ENCODE data around the gene UGT2A1. TPM values are rescaled to one million over a fixed set of nuclear protein-coding genes. Genes with fewer than 3 reads are reported as not detected.

The UGT2A1 gene
- total and polyA plus RNA-seq, 5 donors from 2014 or later = 0.09 TPM; not detected in 4

- Mint-ChIP-seq H3K27me3 (no peaks in the 10 kb centered on the region), H3K9me3 (peaks cover 0 to 1% (median 0%) of the 10 kb centered on the region in 7 donors), H3K27ac (no peak overlapping the region), H3K36me3 (no peaks in the 10 kb centered on the region), H3K4me1 (no peaks in the 10 kb centered on the region), H3K4me3 (no peak overlapping the region)
- H3K4me3 ChIP-seq (ENCODE audit: low read depth, low read length) = no peak overlapping the region
- no peaks in the 10 kb centered on the region for H3K27me3 ChIP-seq (ENCODE audit: control insufficient read depth, insufficient read depth, low read length)
- no peaks in the 10 kb centered on the region for H3K9me3 ChIP-seq (ENCODE audit: control insufficient read depth in 2 of 2, low read length in 2 of 2)
- no peaks in the 10 kb centered on the region for H3K36me3 ChIP-seq (ENCODE audit: control insufficient read depth, insufficient read depth, low read length)
- H3K27ac ChIP-seq (ENCODE audit: insufficient read depth, low read length, poor library complexity, severe bottlenecking) = no peak overlapping the region
- ATAC-seq (ENCODE audit: low read depth in 2 of 2) (no peak), DNase-seq (no peak)
- H3K4me1 ChIP-seq (ENCODE audit: control insufficient read depth, insufficient read depth, low read length, poor library complexity, severe bottlenecking) = no peaks in the 10 kb centered on the region
These were observed 68.9 kb downstream of the UGT2A1 start for GRCh38 chr4:69584135-69584534.

DNA sequence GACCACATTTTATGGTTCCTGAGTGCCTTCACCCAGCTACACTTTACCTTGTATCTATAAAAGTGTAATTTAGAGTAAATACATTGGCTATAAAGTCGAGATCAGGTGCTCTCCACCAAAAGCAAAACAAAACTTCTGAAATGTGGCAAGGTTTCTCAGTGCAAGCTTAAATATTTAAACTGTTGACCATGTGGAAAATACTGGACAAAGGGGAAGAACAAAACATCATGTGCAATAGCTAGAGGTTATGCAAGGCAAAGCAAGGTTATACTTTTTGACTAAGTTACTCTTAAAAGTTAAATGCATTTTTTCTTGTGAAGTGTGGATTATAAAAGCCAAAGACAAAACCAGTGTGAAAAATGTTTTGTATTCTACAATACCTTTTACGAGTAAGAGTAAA, 69.5 kb downstream of the UGT2A1 start:
- Mint-ChIP-seq H3K4me3 (no peak overlapping the region), H3K9me3 (peaks cover 0 to 1% (median 0%) of the 10 kb centered on the region in 7 donors), H3K27ac (no peak overlapping the region), H3K27me3 (no peaks in the 10 kb centered on the region), H3K36me3 (no peaks in the 10 kb centered on the region), H3K4me1 (no peaks in the 10 kb centered on the region)
- ATAC-seq (ENCODE audit: low read depth in 2 of 2) (no peak), DNase-seq (no peak)
- Histone ChIP-seq H3K4me1 (ENCODE audit: control insufficient read depth, insufficient read depth, low read length, poor library complexity, severe bottlenecking) (no peaks in the 10 kb centered on the region), H3K27ac (ENCODE audit: insufficient read depth, low read length, poor library complexity, severe bottlenecking) (no peak overlapping the region), H3K36me3 (ENCODE audit: control insufficient read depth, insufficient read depth, low read length) (no peaks in the 10 kb centered on the region), H3K9me3 (ENCODE audit: control insufficient read depth in 2 of 2, low read length in 2 of 2) (no peaks in the 10 kb centered on the region), H3K27me3 (ENCODE audit: control insufficient read depth, insufficient read depth, low read length) (no peaks in the 10 kb centered on the region), H3K4me3 (ENCODE audit: low read depth, low read length) (no peak overlapping the region)

DNA sequence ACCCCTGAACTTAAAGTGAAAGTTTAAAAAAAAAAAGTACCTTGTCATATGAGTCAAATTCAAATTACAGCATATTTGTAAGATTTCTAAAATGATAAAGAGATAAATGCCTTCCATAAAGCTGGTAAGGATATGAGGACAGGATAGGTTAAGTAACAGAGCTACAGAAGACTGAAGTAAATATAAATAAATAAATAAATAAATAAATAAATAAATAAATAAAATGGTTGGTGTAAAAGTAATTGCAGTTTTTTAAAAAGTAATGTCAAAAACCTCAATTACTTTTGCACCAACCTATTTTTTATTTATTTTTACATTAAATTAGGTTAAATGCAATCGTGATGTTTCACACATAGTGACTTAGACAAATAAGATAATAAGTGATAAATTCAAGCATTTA, 75.8 kb downstream of the UGT2A1 start:
- H3K9me3 ChIP-seq (ENCODE audit: control insufficient read depth in 2 of 2, low read length in 2 of 2) = no peaks in the 10 kb centered on the region
- no peaks in the 10 kb centered on the region for H3K27me3 ChIP-seq (ENCODE audit: control insufficient read depth, insufficient read depth, low read length)
- H3K36me3 ChIP-seq (ENCODE audit: control insufficient read depth, insufficient read depth, low read length) = no peaks in the 10 kb centered on the region
- Mint-ChIP-seq H3K4me3 (no peak overlapping the region), H3K4me1 (no peaks in the 10 kb centered on the region), H3K9me3 (no peaks in the 10 kb centered on the region), H3K36me3 (no peaks in the 10 kb centered on the region), H3K27ac (no peak overlapping the region), H3K27me3 (no peaks in the 10 kb centered on the region)
- no peak for ATAC-seq (ENCODE audit: low read depth in 2 of 2)
- H3K27ac ChIP-seq (ENCODE audit: insufficient read depth, low read length, poor library complexity, severe bottlenecking) = no peak overlapping the region
- no peak overlapping the region for H3K4me3 ChIP-seq (ENCODE audit: low read depth, low read length)
- no peak for DNase-seq
- no peaks in the 10 kb centered on the region for H3K4me1 ChIP-seq (ENCODE audit: control insufficient read depth, insufficient read depth, low read length, poor library complexity, severe bottlenecking)

DNA sequence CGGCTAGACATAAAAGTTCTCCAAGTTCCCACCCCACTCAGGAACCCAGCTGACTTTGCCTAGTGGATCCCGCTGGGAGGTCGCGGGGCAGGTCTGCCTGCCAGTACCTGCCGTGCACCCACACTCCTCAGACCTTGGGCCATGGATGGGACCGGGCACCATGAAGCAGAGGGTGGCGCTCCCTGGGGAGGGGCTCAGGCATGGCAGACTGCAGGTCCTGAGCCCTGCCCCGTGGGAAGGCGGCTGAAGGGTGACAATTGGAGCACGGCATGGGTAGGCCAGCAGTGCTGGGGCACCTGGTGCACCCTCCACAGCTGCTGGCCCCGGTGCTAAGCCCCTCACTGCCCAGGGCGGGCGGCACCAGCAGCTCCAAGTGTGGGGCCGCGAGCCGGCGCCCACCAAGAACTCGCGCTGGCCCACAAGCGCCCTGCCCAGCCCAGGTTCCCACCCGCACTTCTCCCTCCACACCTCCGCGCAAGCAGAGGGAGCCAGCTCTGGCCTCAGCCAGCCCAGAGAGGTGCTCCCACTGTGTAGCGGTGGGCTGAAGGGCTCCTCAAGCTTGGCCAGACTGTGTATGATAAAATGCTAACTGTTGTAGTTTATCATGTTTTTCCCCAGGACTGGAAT, 76.7 kb downstream of the UGT2A1 start:
- ATAC-seq (ENCODE audit: low read depth in 2 of 2) (no peak), DNase-seq (no peak)
- Mint-ChIP-seq H3K4me1 (no peaks in the 10 kb centered on the region), H3K4me3 (no peak overlapping the region), H3K27me3 (no peaks in the 10 kb centered on the region), H3K36me3 (no peaks in the 10 kb centered on the region), H3K9me3 (no peaks in the 10 kb centered on the region), H3K27ac (no peak overlapping the region)
- Histone ChIP-seq H3K9me3 (ENCODE audit: control insufficient read depth in 2 of 2, low read length in 2 of 2) (no peaks in the 10 kb centered on the region), H3K4me3 (ENCODE audit: low read depth, low read length) (no peak overlapping the region), H3K36me3 (ENCODE audit: control insufficient read depth, insufficient read depth, low read length) (no peaks in the 10 kb centered on the region), H3K4me1 (ENCODE audit: control insufficient read depth, insufficient read depth, low read length, poor library complexity, severe bottlenecking) (no peaks in the 10 kb centered on the region), H3K27ac (ENCODE audit: insufficient read depth, low read length, poor library complexity, severe bottlenecking) (no peak overlapping the region), H3K27me3 (ENCODE audit: control insufficient read depth, insufficient read depth, low read length) (no peaks in the 10 kb centered on the region)

DNA sequence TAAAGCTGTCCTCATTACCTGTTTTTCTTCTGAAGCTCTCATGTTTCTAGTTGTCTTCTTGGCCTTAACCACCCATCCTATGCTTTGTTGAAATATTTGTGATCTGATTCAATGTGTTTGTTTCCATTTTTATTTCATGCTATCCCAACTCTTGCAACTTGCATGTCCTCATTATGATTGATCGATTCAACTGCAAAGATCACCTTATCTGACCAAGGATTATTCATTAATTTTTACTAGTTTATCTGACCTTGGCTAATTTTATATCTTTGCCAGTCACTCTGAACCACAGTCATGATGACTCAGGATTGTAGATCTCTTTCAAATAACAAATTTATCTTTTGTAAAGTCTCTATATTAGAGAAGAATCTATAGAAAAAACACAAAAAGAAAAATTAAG, 84.3 kb downstream of the UGT2A1 start:
- no peaks in the 10 kb centered on the region for H3K9me3 ChIP-seq (ENCODE audit: control insufficient read depth in 2 of 2, low read length in 2 of 2)
- H3K27ac Mint-ChIP-seq = no peak overlapping the region
- peaks cover 0 to 4% (median 1%) of the 10 kb centered on the region in 7 donors for H3K9me3 Mint-ChIP-seq
- no peaks in the 10 kb centered on the region for H3K36me3 Mint-ChIP-seq
- H3K4me3 ChIP-seq (ENCODE audit: low read depth, low read length) = no peak overlapping the region
- H3K4me1 Mint-ChIP-seq = no peaks in the 10 kb centered on the region
- no peak overlapping the region for H3K4me3 Mint-ChIP-seq
- DNase-seq = no peak
- H3K4me1 ChIP-seq (ENCODE audit: control insufficient read depth, insufficient read depth, low read length, poor library complexity, severe bottlenecking) = no peaks in the 10 kb centered on the region
- H3K36me3 ChIP-seq (ENCODE audit: control insufficient read depth, insufficient read depth, low read length) = no peaks in the 10 kb centered on the region
- no peaks in the 10 kb centered on the region for H3K27me3 ChIP-seq (ENCODE audit: control insufficient read depth, insufficient read depth, low read length)
- no peak overlapping the region for H3K27ac ChIP-seq (ENCODE audit: insufficient read depth, low read length, poor library complexity, severe bottlenecking)
- H3K27me3 Mint-ChIP-seq = no peaks in the 10 kb centered on the region
- ATAC-seq (ENCODE audit: low read depth in 2 of 2) = no peak

- DNase-seq = no peak
- no peak overlapping the region for H3K27ac ChIP-seq (ENCODE audit: insufficient read depth, low read length, poor library complexity, severe bottlenecking)
- Mint-ChIP-seq H3K4me1 (no peaks in the 10 kb centered on the region), H3K36me3 (no peaks in the 10 kb centered on the region), H3K4me3 (no peak overlapping the region), H3K9me3 (peaks cover 0 to 4% (median 2%) of the 10 kb centered on the region in 7 donors), H3K27ac (no peak overlapping the region), H3K27me3 (no peaks in the 10 kb centered on the region)
- no peak for ATAC-seq (ENCODE audit: low read depth in 2 of 2)
- H3K27me3 ChIP-seq (ENCODE audit: control insufficient read depth, insufficient read depth, low read length) = no peaks in the 10 kb centered on the region
- no peak overlapping the region for H3K4me3 ChIP-seq (ENCODE audit: low read depth, low read length)
- no peaks in the 10 kb centered on the region for H3K4me1 ChIP-seq (ENCODE audit: control insufficient read depth, insufficient read depth, low read length, poor library complexity, severe bottlenecking)
- no peaks in the 10 kb centered on the region for H3K9me3 ChIP-seq (ENCODE audit: control insufficient read depth in 2 of 2, low read length in 2 of 2)
- H3K36me3 ChIP-seq (ENCODE audit: control insufficient read depth, insufficient read depth, low read length) = no peaks in the 10 kb centered on the region
These were observed 89.6 kb downstream of the UGT2A1 start for GRCh38 chr4:69563424-69563823.

- no peak for ATAC-seq (ENCODE audit: low read depth in 2 of 2)
- Mint-ChIP-seq H3K27me3 (no peaks in the 10 kb centered on the region), H3K4me1 (no peaks in the 10 kb centered on the region), H3K4me3 (no peak overlapping the region), H3K36me3 (no peaks in the 10 kb centered on the region), H3K27ac (no peak overlapping the region), H3K9me3 (peaks cover 0 to 10% (median 2%) of the 10 kb centered on the region in 7 donors)
- no peak overlapping the region for H3K4me3 ChIP-seq (ENCODE audit: low read depth, low read length)
- H3K27ac ChIP-seq (ENCODE audit: insufficient read depth, low read length, poor library complexity, severe bottlenecking) = no peak overlapping the region
- H3K27me3 ChIP-seq (ENCODE audit: control insufficient read depth, insufficient read depth, low read length) = no peaks in the 10 kb centered on the region
- DNase-seq = no peak
- H3K4me1 ChIP-seq (ENCODE audit: control insufficient read depth, insufficient read depth, low read length, poor library complexity, severe bottlenecking) = no peaks in the 10 kb centered on the region
- no peaks in the 10 kb centered on the region for H3K36me3 ChIP-seq (ENCODE audit: control insufficient read depth, insufficient read depth, low read length)
- H3K9me3 ChIP-seq (ENCODE audit: control insufficient read depth in 2 of 2, low read length in 2 of 2) = no peaks in the 10 kb centered on the region
These were observed 103.4 kb downstream of the UGT2A1 start for GRCh38 chr4:69549651-69550050.

DNA sequence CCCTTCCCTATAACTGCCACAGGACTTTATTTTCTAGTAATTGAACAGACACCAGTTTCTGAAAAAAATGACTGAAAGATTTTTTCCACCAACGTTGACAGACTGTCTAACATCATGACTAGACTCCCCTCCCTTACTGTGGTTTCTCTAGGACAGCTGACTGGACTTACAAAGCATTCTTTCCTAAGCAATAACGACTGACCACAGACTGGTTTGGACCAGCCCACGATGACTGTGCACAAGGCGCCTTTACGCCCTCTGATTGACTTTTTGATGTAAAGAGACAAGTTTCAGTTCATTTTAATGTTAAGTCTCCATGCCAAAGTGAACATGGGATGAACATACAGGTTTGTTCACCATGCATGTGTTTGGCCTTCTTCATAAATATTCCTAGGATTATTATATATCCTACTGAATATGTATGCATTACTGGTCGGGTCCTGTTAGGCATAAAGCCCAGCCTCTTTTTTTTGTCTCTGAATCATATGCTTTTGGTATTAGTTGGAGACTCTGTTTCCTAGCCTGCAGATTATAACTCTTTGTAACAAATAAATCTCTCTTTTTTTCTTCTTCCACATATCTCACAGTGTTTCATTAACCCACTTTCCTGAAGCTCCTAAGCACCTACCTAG, 106.8 kb downstream of the UGT2A1 start:
- Histone ChIP-seq H3K36me3 (ENCODE audit: control insufficient read depth, insufficient read depth, low read length) (no peaks in the 10 kb centered on the region), H3K27me3 (ENCODE audit: control insufficient read depth, insufficient read depth, low read length) (no peaks in the 10 kb centered on the region), H3K27ac (ENCODE audit: insufficient read depth, low read length, poor library complexity, severe bottlenecking) (no peak overlapping the region), H3K4me1 (ENCODE audit: control insufficient read depth, insufficient read depth, low read length, poor library complexity, severe bottlenecking) (no peaks in the 10 kb centered on the region), H3K9me3 (ENCODE audit: control insufficient read depth in 2 of 2, low read length in 2 of 2) (no peaks in the 10 kb centered on the region), H3K4me3 (ENCODE audit: low read depth, low read length) (no peak overlapping the region)
- ATAC-seq (ENCODE audit: low read depth in 2 of 2) = no peak
- no peak for DNase-seq
- H3K4me1 Mint-ChIP-seq = no peaks in the 10 kb centered on the region
- H3K9me3 Mint-ChIP-seq = peaks cover 0 to 8% (median 1%) of the 10 kb centered on the region in 7 donors
- H3K27me3 Mint-ChIP-seq = no peaks in the 10 kb centered on the region
- no peak overlapping the region for H3K4me3 Mint-ChIP-seq
- no peak overlapping the region for H3K27ac Mint-ChIP-seq
- no peaks in the 10 kb centered on the region for H3K36me3 Mint-ChIP-seq

Measured in CD4-positive, CD25-positive, alpha-beta regulatory T cell (primary cell).